ENCODE results near the gene CKS1B. TPM values are rescaled to one million over a fixed set of nuclear protein-coding genes. Genes with fewer than 3 reads are reported as not detected.

CKS1B gene
- total RNA-seq, 3 donors from 2014 or later: 26.8 to 52.4 (median 29.3) TPM

DNA sequence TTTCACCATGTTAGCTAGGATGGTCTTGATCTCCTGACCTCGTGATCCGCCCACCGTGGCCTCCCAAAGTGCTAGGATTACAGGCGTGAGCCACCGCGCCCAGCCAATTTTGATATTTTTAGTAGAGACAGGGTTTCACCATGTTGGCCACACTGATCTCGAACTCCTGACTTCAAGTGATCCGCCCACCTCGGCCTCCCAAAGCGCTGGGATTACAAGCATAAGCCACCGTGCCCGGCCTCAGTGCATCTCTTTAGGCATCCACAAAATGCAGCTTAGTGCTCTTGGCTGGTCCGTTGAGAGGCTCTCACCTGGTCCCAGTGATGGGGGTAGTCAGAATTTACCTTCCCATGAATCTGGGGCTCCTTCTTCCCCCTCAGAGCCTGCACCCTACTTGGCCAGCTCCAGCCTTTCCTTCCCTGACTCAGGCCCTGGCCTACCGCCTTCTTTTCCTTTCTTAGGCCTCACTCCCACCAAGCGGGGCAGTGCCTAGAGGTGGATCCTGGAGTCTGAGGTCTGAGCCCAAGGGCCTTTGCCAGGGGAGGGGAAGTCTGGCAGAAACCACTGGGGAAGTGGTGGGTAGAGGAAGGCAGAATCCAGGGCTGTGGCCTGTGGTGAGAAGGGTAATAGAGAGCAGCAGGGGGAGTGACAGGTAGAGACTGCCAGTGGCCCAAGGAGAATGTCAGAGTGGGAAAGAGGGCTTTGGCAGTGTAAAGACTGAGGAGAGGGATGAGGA is 22.7 kb downstream of the CKS1B start:
- Histone ChIP-seq H3K9me3 (no peaks in the 10 kb centered on the region), H3K36me3 (ENCODE audit: low read depth) (no peaks in the 10 kb centered on the region), H3K4me1 (ENCODE audit: low read depth) (peaks cover 19% of the 10 kb centered on the region), H3K4me3 (no peak overlapping the region)
- intact Hi-C loops (cut with DNase I, micrococcal nuclease): no loop called here
- ATAC-seq (no peak), DNase-seq (peak in 1 of 3 donors; percentile 41)
- TF ChIP-seq CTCF (IDR thresholded peaks at IDR 0.05): no peak

- TF ChIP-seq CTCF (IDR thresholded peaks at IDR 0.05): no peak
- no peaks in the 10 kb centered on the region for H3K9me3 ChIP-seq
- intact Hi-C loops (cut with DNase I, micrococcal nuclease): no loop called here
- no peak overlapping the region for H3K4me3 ChIP-seq
- H3K36me3 ChIP-seq (ENCODE audit: low read depth): no peaks in the 10 kb centered on the region
- ATAC-seq (no peak), DNase-seq (peak in 1 of 3 donors; percentile 40)
- H3K4me1 ChIP-seq (ENCODE audit: low read depth): peaks cover 19% of the 10 kb centered on the region
Measured at GRCh38 chr1:154998201-154998780, 23.8 kb downstream of the CKS1B start.

- H3K36me3 ChIP-seq (ENCODE audit: low read depth): no peaks in the 10 kb centered on the region
- peak; percentile 57 for TF ChIP-seq CTCF (IDR thresholded peaks at IDR 0.05)
- ATAC-seq (no peak), DNase-seq (peak; percentile 75 to 82 (median 78))
- H3K4me1 ChIP-seq (ENCODE audit: low read depth): peaks cover 19% of the 10 kb centered on the region
- no peaks in the 10 kb centered on the region for H3K9me3 ChIP-seq
- H3K4me3 ChIP-seq: no peak overlapping the region
- intact Hi-C loops (cut with DNase I, micrococcal nuclease): no loop called here
Measured at GRCh38 chr1:154998818-154999570, 24.5 kb downstream of the CKS1B start.

DNA sequence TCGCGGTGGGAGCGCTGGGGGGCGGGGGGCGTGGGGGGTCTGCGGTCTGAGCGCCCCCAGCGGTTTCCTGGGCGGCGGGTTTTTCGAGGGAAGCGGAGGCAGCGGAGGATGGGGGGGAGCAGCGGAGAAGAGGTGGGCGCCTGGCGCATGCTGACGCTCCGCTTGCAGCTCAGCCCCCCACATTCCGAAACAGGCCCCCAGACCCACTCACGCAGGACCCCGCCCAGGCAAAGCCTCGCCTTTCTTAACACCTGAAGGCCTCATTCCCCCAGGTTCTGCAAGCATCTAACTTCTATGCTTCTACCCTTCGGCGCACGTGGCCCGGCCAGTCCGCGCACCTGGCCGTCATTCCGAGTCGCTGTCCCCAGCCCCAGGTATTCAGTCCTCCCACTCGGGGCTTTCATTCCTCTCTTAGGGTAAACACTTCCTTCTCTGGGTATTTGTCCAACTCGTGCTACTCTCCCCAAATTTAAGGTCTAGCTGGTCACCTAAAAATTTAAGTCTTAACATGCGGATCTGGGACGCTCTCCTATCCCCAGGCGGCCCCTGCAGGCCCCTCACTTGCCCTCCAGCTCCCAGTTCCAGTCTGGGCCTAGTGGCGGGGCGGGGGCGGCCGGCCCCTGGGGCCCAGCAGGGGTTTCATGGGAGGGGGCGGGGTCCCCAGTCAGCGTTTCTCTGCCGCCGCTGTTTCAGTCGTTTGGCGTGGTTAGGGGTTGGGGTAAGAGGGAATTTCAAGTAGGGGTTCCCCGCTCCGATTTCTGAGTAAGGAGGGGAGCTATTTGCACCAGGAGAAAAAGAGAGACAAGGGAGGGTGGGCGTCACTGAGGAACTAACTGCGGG is 25.3 kb downstream of the CKS1B start:
- Histone ChIP-seq H3K4me1 (ENCODE audit: low read depth) (peaks cover 25% of the 10 kb centered on the region), H3K36me3 (ENCODE audit: low read depth) (no peaks in the 10 kb centered on the region), H3K9me3 (no peaks in the 10 kb centered on the region), H3K4me3 (no peak overlapping the region)
- ATAC-seq (no peak), DNase-seq (peak; percentile 59 to 78 (median 68))
- intact Hi-C loops (cut with DNase I, micrococcal nuclease): no loop called here
- no peak for TF ChIP-seq CTCF (IDR thresholded peaks at IDR 0.05)

GRCh38 chr1:155000411-155000725 is 25.9 kb downstream of the CKS1B start:
- intact Hi-C loops (cut with DNase I, micrococcal nuclease): no loop called here
- ATAC-seq (no peak), DNase-seq (peak; percentile 67 to 74 (median 70))
- TF ChIP-seq CTCF (IDR thresholded peaks at IDR 0.05): no peak
- H3K4me1 ChIP-seq (ENCODE audit: low read depth): peaks cover 31% of the 10 kb centered on the region
- H3K4me3 ChIP-seq: no peak overlapping the region
- no peaks in the 10 kb centered on the region for H3K36me3 ChIP-seq (ENCODE audit: low read depth)
- no peaks in the 10 kb centered on the region for H3K9me3 ChIP-seq
